ENCODE data around the gene IL1R2. TPM values are rescaled to one million over a fixed set of nuclear protein-coding genes. Genes with fewer than 3 reads are reported as not detected.

IL1R2 gene
- total and polyA plus RNA-seq, 2 of the 8 experiments (the other 6 are each of a cell fraction or from before 2014, with no cell fraction given): 0.06 TPM; not detected in 1

- H3K4me3 ChIP-seq (ENCODE audit: extremely low read depth in 1 of 4, insufficient read depth in 2 of 4, low read depth in 3 of 4, low read length in 4 of 4): no peak overlapping the region
- no peak overlapping the region for H4K8ac ChIP-seq (ENCODE audit: extremely low read depth, insufficient read depth, low read length)
- no peak overlapping the region for H3K14ac ChIP-seq (ENCODE audit: insufficient read length)
- H3K9ac ChIP-seq (replicated peaks in 1 of 4; ENCODE audit: extremely low read depth in 1 of 4, low read depth in 3 of 4, low read length in 3 of 4): no peak overlapping the region
- H3K23ac ChIP-seq (ENCODE audit: insufficient read length): no peak overlapping the region
- no peak overlapping the region for H4K91ac ChIP-seq (replicated peaks; ENCODE audit: insufficient read length, low read length)
- no peaks in the 10 kb centered on the region for H3K79me2 ChIP-seq (ENCODE audit: control insufficient read depth in 1 of 2, insufficient read depth in 2 of 2, low read length in 2 of 2)
- no peaks in the 10 kb centered on the region; a peak in 1 of 7 replicates for H3K4me1 ChIP-seq (replicated peaks in 1 of 4; ENCODE audit: control insufficient read depth in 3 of 4, insufficient read depth in 4 of 4, low read length in 3 of 4)
- no peak overlapping the region for H2BK15ac ChIP-seq (ENCODE audit: low read length)
- TF ChIP-seq RXRA (IDR thresholded peaks at IDR 0.05; ENCODE audit: insufficient read depth, low read depth, low read length) (no peak), BCL11A (IDR thresholded peaks at IDR 0.05; ENCODE audit: low read depth in 2 of 2, low read length in 2 of 2) (no peak), BACH1 (IDR thresholded peaks at IDR 0.05; ENCODE audit: low read length) (no peak)
- DNase-seq (ENCODE audit: low read depth in 1 of 2, low spot score in 2 of 2): no peak
- CTCF ChIA-PET (ENCODE audit: partially characterized antibody): interaction anchor here (0.6 to 1.9 kb wide), 4 partner anchors 34 to 187 kb away, joined by 3 to 9 read pairs (median 3); no protein-coding TSS in a partner anchor
- no peak overlapping the region for H2BK5ac ChIP-seq (ENCODE audit: low read depth, low read length)
- no peak overlapping the region for H2AFZ ChIP-seq (ENCODE audit: low read length)
- no peak for FAIRE-seq
- H3K9me3 ChIP-seq (ENCODE audit: insufficient read depth in 2 of 2, low read depth in 1 of 2, low read length in 1 of 2): no peaks in the 10 kb centered on the region
- H3K23me2 ChIP-seq (ENCODE audit: low read depth, low read length): no peaks in the 10 kb centered on the region; the same call in 1 of the 2 replicates
- 88% methylated on average over 8 of the region's 8 CpGs; no CpG with 5 or more reads in 1 of the 2 experiments for WGBS, 2 experiments (ENCODE audit: extremely low coverage in 1 of 2, insufficient coverage in 1 of 2, insufficient read length in 1 of 2, insufficient replicate concordance in 2 of 2, low coverage in 1 of 2, low lambda C conversion rate in 2 of 2, missing lambda C conversion rate in 1 of 2)
- H2BK12ac ChIP-seq (ENCODE audit: low read depth, low read length): no peak overlapping the region
- no peak overlapping the region for H3K18ac ChIP-seq (ENCODE audit: extremely low read depth, low read length)
- H4K5ac ChIP-seq (ENCODE audit: insufficient read length, low read depth, low read length): no peak overlapping the region
- H3K36me3 ChIP-seq (ENCODE audit: control insufficient read depth in 2 of 4, insufficient read depth in 4 of 4, low read length in 3 of 4): no peaks in the 10 kb centered on the region
- H3K56ac ChIP-seq (replicated peaks; ENCODE audit: insufficient read length, low read depth, low read length): no peak overlapping the region
- POLR2A ChIA-PET (ENCODE audit: partially characterized antibody): no interaction called here
- no peaks in the 10 kb centered on the region for H4K20me1 ChIP-seq (replicated peaks in 1 of 2; ENCODE audit: control insufficient read depth in 1 of 2, insufficient read depth in 2 of 2, low read length in 2 of 2)
- no peak overlapping the region for H3K4ac ChIP-seq (replicated peaks; ENCODE audit: insufficient read length, low read depth, low read length)
- H3K27ac ChIP-seq (ENCODE audit: low read depth, low read length): no peak overlapping the region
- H3K79me1 ChIP-seq (ENCODE audit: low read depth, low read length): no peaks in the 10 kb centered on the region
- H3K27me3 ChIP-seq (replicated peaks in 1 of 4; ENCODE audit: control insufficient read depth in 3 of 4, extremely low read depth in 1 of 4, insufficient read depth in 3 of 4, low read length in 3 of 4): no peaks in the 10 kb centered on the region
- H2BK120ac ChIP-seq (replicated peaks; ENCODE audit: low read depth, low read length): no peak overlapping the region
- H3K4me2 ChIP-seq (ENCODE audit: insufficient read depth in 1 of 2, low read depth in 2 of 2, low read length in 2 of 2): no peak overlapping the region
- H2AK5ac ChIP-seq (ENCODE audit: low read depth, low read length): no peak overlapping the region
- H2BK20ac ChIP-seq (ENCODE audit: low read length): no peak overlapping the region
Observed at GRCh38 chr2:102070058-102070642, 78.4 kb downstream of the IL1R2 start.
